OCI-LY3 (cell line): Measurements from ENCODE around the gene ZNF438.
A peak's percentile ranks its signal among the peaks of the same experiment; 100 is the strongest.

Source experiments
- H2AFZ ChIP-seq: fragments of 200-600, 300-600 bp; shearing (Covaris generic); 2 replicates; pipeline ENCODE4 v1.6.0; 2014; ENCODE audit warnings: antibody characterized with exemption, low read depth, low read length
- H3K27ac ChIP-seq: fragments of 200-600, 300-600 bp; sonication (generic); 2 replicates; pipeline ENCODE4 v1.5.1; 2014; ENCODE audit warnings: mild to moderate bottlenecking, low read length, moderate library complexity, mixed read lengths
- H3K27me3 ChIP-seq: fragments of 200-600, 300-600 bp; sonication (generic); 2 replicates; pipeline ENCODE4 v1.6.1; 2014; ENCODE audit warnings: low read depth, low read length, mixed read lengths
- H3K36me3 ChIP-seq: fragments of 200-600, 300-600 bp; sonication (generic); replicated peaks from 2 replicates; pipeline ENCODE3; 2014; ENCODE audit warnings: low read depth, low read length, mixed read lengths
- H3K4me1 ChIP-seq: fragments of 300-600, 200-600 bp; sonication (generic); 2 replicates; pipeline ENCODE4 v1.6.1; 2014; ENCODE audit warnings: low read length, mixed read lengths
- H3K4me2 ChIP-seq: fragments of 200-600, 300-600 bp; sonication (generic); 2 replicates; pipeline ENCODE4 v1.6.1; 2014; ENCODE audit warnings: low read length, mixed read lengths
- H3K4me3 ChIP-seq: fragments of 300-600, 200-600 bp; sonication (generic); 2 replicates; pipeline ENCODE4 v1.5.1; 2014; ENCODE audit warnings: antibody characterized with exemption, mild to moderate bottlenecking, low read length, moderate library complexity
- H3K79me2 ChIP-seq: fragments of 300-600, 200-600 bp; shearing (Covaris generic); 2 replicates; pipeline ENCODE4 v1.6.1; 2014; ENCODE audit warnings: mild to moderate bottlenecking, low read length, mixed read lengths
- H3K9ac ChIP-seq: fragments of 300-600, 200-600 bp; shearing (Covaris generic); 2 replicates; pipeline ENCODE4 v1.6.0; 2014; ENCODE audit warnings: mild to moderate bottlenecking, low read length, moderate library complexity
- H3K9me3 ChIP-seq: fragments of 200-600, 300-600 bp; shearing (Covaris generic); 2 replicates; pipeline ENCODE4 v1.6.1; 2014; ENCODE audit warnings: low read length, mixed read lengths; ENCODE audit not compliant: insufficient read depth
- H4K20me1 ChIP-seq: fragments of 200-600, 300-600 bp; sonication (generic); 2 replicates; pipeline ENCODE4 v1.6.1; 2016; ENCODE audit warnings: low read length, mixed read lengths; ENCODE audit not compliant: insufficient read depth
- CTCF ChIP-seq: fragments of 200-600, 300-600 bp; sonication (generic); IDR thresholded peaks from 2 replicates; pipeline ENCODE4 v1.5.1; 2014; ENCODE audit warnings: antibody characterized with exemption, low read length, low read depth
- EZH2phosphoT487 ChIP-seq: fragments of 200-600 bp; shearing (Covaris generic); IDR thresholded peaks from 2 replicates; pipeline ENCODE4 v1.6.1; 2018; ENCODE audit warnings: antibody characterized with exemption, mixed run types, low read depth

Gene ZNF438

DNA sequence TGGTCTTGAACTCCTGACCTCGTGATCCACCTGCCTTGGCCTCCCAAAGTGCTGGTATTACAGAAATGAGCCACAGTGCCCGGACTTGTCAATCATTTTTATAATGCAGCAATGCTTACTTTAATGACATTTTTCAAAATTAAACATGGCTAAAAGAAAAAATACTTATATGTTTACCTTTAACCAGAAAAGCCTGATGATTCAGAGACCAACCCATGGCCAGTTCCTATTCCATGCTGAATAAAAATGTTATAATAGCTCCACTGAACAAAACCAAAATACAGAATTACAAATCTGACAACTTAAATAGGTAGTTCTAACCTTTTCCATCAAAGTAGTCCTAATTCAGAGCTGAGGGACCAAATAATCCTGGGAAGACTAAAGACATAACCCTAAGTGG lies 21.6 kb downstream of the ZNF438 start:
- TF ChIP-seq CTCF = no peak
- no peak for TF ChIP-seq EZH2phosphoT487
- Histone ChIP-seq H3K27ac (no peak overlapping the region), H3K79me2 (no peaks in the 10 kb centered on the region), H3K27me3 (no peaks in the 10 kb centered on the region), H3K4me1 (peaks cover 35% of the 10 kb centered on the region), H3K9ac (no peak overlapping the region), H3K36me3 (peaks cover 2% of the 10 kb centered on the region), H3K4me3 (no peak overlapping the region), H3K4me2 (no peak overlapping the region), H2AFZ (no peak overlapping the region), H3K9me3 (no peaks in the 10 kb centered on the region), H4K20me1 (no peaks in the 10 kb centered on the region)

DNA sequence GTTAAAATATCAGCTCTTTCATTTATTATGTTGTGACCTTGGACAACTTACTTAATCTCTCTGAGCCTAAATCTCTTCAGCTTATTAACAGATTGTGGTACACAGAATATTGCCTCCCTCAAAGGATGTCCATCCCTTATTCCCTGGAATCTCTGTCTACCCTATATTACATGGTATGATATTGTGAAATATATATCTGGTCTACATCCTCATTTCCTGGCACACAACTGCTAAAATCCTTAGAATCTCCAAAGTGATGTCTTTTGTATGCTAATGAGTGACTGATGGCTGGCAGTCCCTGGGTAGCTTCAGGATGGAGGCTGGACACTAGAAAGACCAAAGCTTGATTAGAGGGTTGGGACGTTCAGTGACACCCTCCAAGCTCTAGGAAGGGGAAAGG lies 25.8 kb downstream of the ZNF438 start:
- no peaks in the 10 kb centered on the region for H3K27me3 ChIP-seq
- no peak overlapping the region for H3K4me3 ChIP-seq
- H3K36me3 ChIP-seq = peaks cover 2% of the 10 kb centered on the region
- no peak overlapping the region for H2AFZ ChIP-seq
- no peak for TF ChIP-seq EZH2phosphoT487
- no peak for TF ChIP-seq CTCF
- no peak overlapping the region for H3K9ac ChIP-seq
- H3K79me2 ChIP-seq = no peaks in the 10 kb centered on the region
- no peaks in the 10 kb centered on the region for H3K9me3 ChIP-seq
- no peak overlapping the region for H3K27ac ChIP-seq
- no peaks in the 10 kb centered on the region for H4K20me1 ChIP-seq
- no peak overlapping the region for H3K4me2 ChIP-seq
- peaks cover 60% of the 10 kb centered on the region for H3K4me1 ChIP-seq

GRCh38 chr10:31004611-31005193 lies 27.0 kb downstream of the ZNF438 start:
- peaks cover 69% of the 10 kb centered on the region for H3K4me1 ChIP-seq
- H3K36me3 ChIP-seq = peaks cover 2% of the 10 kb centered on the region
- peak overlapping the region; percentile 23; the same call in 1 of the 2 replicates for H3K4me3 ChIP-seq
- no peaks in the 10 kb centered on the region for H3K27me3 ChIP-seq
- no peaks in the 10 kb centered on the region for H4K20me1 ChIP-seq
- TF ChIP-seq CTCF = no peak
- no peak for TF ChIP-seq EZH2phosphoT487
- no peak overlapping the region for H2AFZ ChIP-seq
- no peak overlapping the region; the same call in 1 of the 2 replicates for H3K27ac ChIP-seq
- peak overlapping the region; percentile 53 for H3K4me2 ChIP-seq
- H3K9me3 ChIP-seq = no peaks in the 10 kb centered on the region
- H3K79me2 ChIP-seq = no peaks in the 10 kb centered on the region
- no peak overlapping the region for H3K9ac ChIP-seq

GRCh38 chr10:31001740-31002139 lies 29.9 kb downstream of the ZNF438 start:
- Histone ChIP-seq H3K4me1 (peaks cover 67% of the 10 kb centered on the region), H3K4me2 (peak overlapping the region; percentile 30; the same call in 1 of the 2 replicates), H3K36me3 (no peaks in the 10 kb centered on the region), H3K27ac (no peak overlapping the region), H3K4me3 (no peak overlapping the region), H3K27me3 (no peaks in the 10 kb centered on the region), H2AFZ (no peak overlapping the region), H3K9me3 (no peaks in the 10 kb centered on the region), H3K79me2 (no peaks in the 10 kb centered on the region), H3K9ac (no peak overlapping the region), H4K20me1 (no peaks in the 10 kb centered on the region)
- no peak for TF ChIP-seq CTCF
- TF ChIP-seq EZH2phosphoT487 = no peak
